Duodenal mucosa (tissue), 2 donors: ENCODE data around the gene ASTL.

Source experiments
- H3K27ac ChIP-seq: one replicate; pipeline ENCODE4 v1.7.0; 2013; ENCODE audit warnings: low read depth, low read length
- H3K27me3 ChIP-seq, 2 donors: one replicate each; pipeline ENCODE4 v1.7.0; 2013; ENCODE audit warnings: low read length in 2 of 2, control low read depth in 1 of 2; ENCODE audit not compliant: insufficient read depth in 2 of 2, control insufficient read depth in 1 of 2
- H3K36me3 ChIP-seq, 2 donors: one replicate each; pipeline ENCODE4 v1.7.0; 2013; ENCODE audit warnings: low read length in 2 of 2, control low read depth in 1 of 2; ENCODE audit not compliant: insufficient read depth in 2 of 2, control insufficient read depth in 1 of 2
- H3K4me1 ChIP-seq, 2 donors: one replicate each; pipeline ENCODE4 v1.7.0; 2013; ENCODE audit warnings: low read length in 2 of 2, control low read depth in 1 of 2; ENCODE audit not compliant: insufficient read depth in 2 of 2, control insufficient read depth in 1 of 2
- H3K4me3 ChIP-seq, 2 donors: one replicate each; pipeline ENCODE4 v1.7.0; 2013; ENCODE audit warnings: low read length in 2 of 2, low read depth in 1 of 2
- H3K9ac ChIP-seq, 2 donors: one replicate each; pipeline ENCODE4 v1.7.0; 2013; ENCODE audit warnings: low read length in 2 of 2, low read depth in 1 of 2
- H3K9me3 ChIP-seq, 2 donors: one replicate each; pipeline ENCODE4 v1.7.0; 2013; ENCODE audit warnings: low read length in 2 of 2, control low read depth in 1 of 2; ENCODE audit not compliant: control insufficient read depth in 1 of 2

ASTL gene

DNA sequence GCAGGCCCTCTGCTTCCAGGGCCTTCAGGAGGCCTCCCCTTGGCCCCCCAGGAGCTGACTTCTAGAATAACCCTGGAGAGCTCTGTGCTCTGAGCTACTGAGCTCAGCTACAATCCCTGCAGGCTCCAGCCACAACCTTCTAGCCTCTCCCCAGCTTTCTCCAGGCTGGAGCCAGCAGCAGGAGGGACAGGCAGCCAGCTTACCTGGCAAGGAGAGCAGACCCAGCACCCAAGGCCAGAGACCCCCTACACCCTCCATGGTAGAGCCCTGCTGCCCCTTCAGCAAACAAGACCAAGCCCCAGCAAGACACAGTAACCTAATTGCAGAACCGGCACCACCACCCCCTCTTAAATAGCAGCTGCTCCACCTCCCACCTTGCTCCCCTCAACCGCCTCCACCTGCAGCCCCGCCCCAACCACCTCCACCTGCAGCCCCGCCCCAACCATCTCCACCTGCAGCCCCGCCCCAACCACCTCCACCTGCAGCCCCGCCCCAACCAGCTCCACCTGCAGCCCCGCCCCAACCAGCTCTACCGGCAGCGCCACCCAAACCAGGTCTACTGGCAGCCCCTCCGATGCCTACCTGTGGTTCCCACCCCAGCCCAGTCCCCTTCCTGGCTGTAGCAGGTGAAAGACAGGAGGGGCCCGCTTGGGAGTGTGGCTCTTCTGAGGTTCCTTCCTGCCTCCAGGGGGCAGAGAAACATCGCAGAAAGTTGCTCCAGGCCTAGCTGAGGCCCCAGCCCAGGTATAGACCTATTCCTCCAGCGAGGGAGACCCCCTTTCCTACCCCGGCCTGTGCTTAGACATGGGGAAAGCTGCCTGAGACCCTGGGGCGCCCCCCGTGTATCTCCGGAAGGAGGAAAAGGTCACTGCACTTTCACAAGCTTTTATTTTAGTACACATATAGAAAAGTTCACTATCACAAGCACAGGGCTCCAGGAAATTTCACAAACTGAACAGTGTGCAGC is at the start of gene ASTL:
ASTL (minus strand) TSS at position 324 of the 967 bp plus-strand sequence; CDS start at position 258, 66 bp downstream.
- peaks cover 5 to 11% of the 10 kb centered on the region in 2 donors for H3K4me1 ChIP-seq
- no peak within 1 kb of the TSS for H3K27ac ChIP-seq
- peak within 1 kb of the TSS in 1 of 2 donors; percentile 44 for H3K9ac ChIP-seq
- H3K4me3 ChIP-seq, result no peak within 1 kb of the TSS
- no peaks in the 10 kb centered on the region for H3K9me3 ChIP-seq
- no peaks in the 10 kb centered on the region for H3K27me3 ChIP-seq
- H3K36me3 ChIP-seq, result no peaks in the 10 kb centered on the region

DNA sequence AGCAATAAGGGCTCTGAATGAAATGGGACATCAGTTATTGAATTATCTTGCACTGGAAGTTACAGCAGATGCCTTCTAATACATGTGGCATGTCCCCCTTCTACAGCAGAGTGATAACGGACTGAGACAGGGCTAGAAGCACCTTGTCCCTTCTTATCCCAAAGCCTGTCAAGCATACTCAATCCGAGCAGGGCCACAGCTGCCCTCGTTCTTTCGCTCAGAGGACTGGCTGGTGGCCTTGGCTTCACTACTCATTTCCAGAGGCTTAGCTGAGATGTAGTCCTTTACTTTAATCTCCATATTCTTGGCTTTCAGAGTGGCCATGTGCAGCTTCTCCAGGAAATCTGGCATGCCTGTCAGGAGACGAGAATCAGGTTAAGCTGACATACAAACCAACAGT is 48.3 kb upstream of the ASTL start:
- H3K27me3 ChIP-seq, result no peaks in the 10 kb centered on the region
- no peaks in the 10 kb centered on the region for H3K9me3 ChIP-seq
- H3K4me1 ChIP-seq, result no peaks in the 10 kb centered on the region
- no peak overlapping the region for H3K27ac ChIP-seq
- no peak overlapping the region for H3K4me3 ChIP-seq
- H3K9ac ChIP-seq, result no peak overlapping the region
- peaks cover 37 to 57% of the 10 kb centered on the region in 2 donors for H3K36me3 ChIP-seq

DNA sequence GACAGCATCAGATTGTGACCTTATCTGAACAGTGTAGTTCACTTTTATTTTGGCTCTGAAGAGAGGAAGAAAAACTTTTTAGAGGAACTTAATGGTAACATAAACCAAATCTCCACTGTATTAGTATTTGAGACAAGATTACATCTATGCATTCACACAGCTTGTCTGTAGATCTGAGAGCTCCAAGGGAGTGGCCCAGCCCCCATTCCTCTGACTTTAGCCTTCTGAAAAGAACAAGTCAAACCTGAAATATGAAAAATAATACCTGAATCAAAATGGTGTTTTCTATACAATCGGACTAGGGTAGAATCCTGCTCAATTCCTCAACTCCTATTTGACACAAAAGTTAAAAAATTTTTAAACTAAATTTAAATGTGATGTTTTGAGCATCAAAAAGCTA is 47.2 kb upstream of the ASTL start:
- peaks cover 35 to 47% of the 10 kb centered on the region in 2 donors for H3K36me3 ChIP-seq
- H3K9me3 ChIP-seq, result no peaks in the 10 kb centered on the region
- no peaks in the 10 kb centered on the region for H3K27me3 ChIP-seq
- no peaks in the 10 kb centered on the region for H3K4me1 ChIP-seq
- H3K27ac ChIP-seq, result no peak overlapping the region
- no peak overlapping the region for H3K9ac ChIP-seq
- H3K4me3 ChIP-seq, result no peak overlapping the region

DNA sequence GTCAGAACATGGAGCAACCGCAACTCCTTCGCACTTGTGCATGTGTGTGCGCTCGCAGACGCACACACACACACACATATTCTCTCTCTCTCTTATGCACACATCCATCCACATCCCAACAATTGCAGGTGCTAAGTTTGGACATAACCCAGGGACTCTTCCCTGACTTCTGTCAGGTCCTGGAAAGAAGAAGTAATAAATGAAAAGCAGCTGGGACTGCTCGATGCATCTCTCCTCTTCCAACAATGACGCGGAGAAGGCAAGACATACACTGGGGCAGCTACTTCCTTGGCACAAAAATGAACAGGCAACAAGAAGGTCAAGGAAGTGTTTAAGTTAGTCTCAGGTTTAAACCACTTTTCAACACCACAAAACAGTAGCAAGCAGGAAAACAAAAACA is 46.7 kb upstream of the ASTL start:
- no peak overlapping the region for H3K27ac ChIP-seq
- H3K4me1 ChIP-seq, result no peaks in the 10 kb centered on the region
- peaks cover 35 to 45% of the 10 kb centered on the region in 2 donors for H3K36me3 ChIP-seq
- no peak overlapping the region for H3K4me3 ChIP-seq
- no peak overlapping the region for H3K9ac ChIP-seq
- no peaks in the 10 kb centered on the region for H3K9me3 ChIP-seq
- H3K27me3 ChIP-seq, result no peaks in the 10 kb centered on the region

DNA sequence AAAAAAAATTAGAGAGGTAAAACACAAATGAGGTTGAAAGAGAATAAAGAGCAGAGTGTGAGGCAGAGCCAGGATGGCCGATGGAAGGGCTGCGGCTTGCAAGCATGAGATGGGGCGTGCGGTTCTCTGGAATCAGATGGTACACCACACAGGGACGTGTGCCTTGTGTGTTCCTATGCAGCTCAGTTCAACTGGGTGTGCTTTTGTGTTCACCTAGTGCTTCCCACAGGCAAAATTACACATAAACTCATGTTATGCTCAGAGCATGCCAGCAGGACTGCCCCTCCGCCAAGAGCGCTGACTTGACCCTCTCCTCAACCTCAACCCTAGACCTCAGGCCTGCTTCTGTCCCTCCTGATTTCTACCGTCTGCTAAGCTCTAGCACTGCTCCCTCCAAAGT is 45.9 kb upstream of the ASTL start:
- Histone ChIP-seq H3K27me3 (no peaks in the 10 kb centered on the region), H3K4me3 (no peak overlapping the region), H3K36me3 (peaks cover 33 to 41% of the 10 kb centered on the region in 2 donors), H3K27ac (no peak overlapping the region), H3K9me3 (no peaks in the 10 kb centered on the region), H3K4me1 (no peaks in the 10 kb centered on the region), H3K9ac (no peak overlapping the region)

DNA sequence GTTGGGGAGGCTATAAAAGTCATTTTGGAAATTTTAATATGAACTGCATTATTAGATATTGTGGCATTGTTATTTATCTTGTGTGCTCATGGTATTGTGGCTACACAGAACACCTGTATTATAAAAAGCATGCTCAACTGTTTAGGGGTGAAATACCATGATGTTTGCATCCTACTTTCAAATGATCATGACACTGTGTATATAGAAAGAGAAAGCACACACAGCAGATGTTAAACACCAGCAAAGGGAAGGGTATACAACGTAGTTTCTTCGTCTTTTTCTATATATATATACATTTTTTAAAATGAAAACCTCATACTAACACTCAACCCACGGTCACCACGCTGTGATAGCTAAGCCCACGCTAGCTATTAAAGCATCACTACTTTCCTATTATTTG is 43.2 kb upstream of the ASTL start:
- H3K27me3 ChIP-seq, result no peaks in the 10 kb centered on the region
- no peaks in the 10 kb centered on the region for H3K4me1 ChIP-seq
- no peak overlapping the region for H3K9ac ChIP-seq

DNA sequence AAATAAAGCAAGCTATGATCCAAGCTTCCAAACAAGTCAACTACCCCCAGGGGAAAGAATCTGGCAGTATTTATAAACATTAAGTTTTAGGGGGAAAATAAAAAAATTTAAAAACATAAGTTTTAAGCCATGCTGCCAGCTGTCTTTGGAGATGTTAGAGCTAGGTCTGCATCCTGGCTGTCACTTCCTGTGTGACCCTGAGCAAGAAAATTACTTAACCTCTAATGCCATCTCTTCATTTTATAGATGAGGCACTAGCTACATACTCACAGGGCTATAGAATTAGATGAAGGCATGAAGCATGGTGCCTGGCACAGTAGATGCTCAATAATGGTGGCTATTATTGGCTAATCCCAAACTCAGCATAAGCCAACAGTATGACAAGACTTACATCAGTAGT is 42.2 kb upstream of the ASTL start:
- Histone ChIP-seq H3K27me3 (no peaks in the 10 kb centered on the region), H3K9ac (no peak overlapping the region), H3K4me1 (no peaks in the 10 kb centered on the region), H3K36me3 (peaks cover 15 to 16% of the 10 kb centered on the region in 2 donors), H3K27ac (no peak overlapping the region), H3K4me3 (no peak overlapping the region), H3K9me3 (no peaks in the 10 kb centered on the region)

More for the DNA sequence above, 43.2 kb upstream of the ASTL start:
- Histone ChIP-seq H3K36me3 (peaks cover 21 to 26% of the 10 kb centered on the region in 2 donors), H3K4me3 (no peak overlapping the region), H3K9me3 (no peaks in the 10 kb centered on the region), H3K27ac (no peak overlapping the region)

DNA sequence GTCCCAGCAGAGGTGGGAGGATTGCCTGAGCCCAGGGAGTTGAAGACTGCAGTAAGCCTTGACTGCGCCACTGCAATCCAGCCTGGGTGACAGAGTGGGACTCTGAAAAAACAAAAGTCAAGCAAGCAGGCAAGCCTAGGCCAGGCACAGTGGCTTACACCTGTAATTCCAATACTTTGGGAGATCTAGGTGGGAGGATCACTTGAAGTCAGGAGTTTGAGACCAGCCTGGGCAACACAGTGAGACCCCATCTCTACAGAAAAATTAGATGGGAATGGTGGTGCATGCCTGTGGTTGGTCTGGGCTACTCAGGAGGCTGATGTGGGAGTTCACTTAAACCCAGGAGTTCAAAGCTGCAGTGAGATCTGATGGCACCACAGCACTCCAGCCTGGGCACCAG is 41.7 kb upstream of the ASTL start:
- Histone ChIP-seq H3K9ac (no peak overlapping the region), H3K4me3 (no peak overlapping the region), H3K27ac (no peak overlapping the region), H3K27me3 (no peaks in the 10 kb centered on the region), H3K9me3 (no peaks in the 10 kb centered on the region), H3K36me3 (peaks cover 10 to 11% of the 10 kb centered on the region in 2 donors), H3K4me1 (no peaks in the 10 kb centered on the region)

DNA sequence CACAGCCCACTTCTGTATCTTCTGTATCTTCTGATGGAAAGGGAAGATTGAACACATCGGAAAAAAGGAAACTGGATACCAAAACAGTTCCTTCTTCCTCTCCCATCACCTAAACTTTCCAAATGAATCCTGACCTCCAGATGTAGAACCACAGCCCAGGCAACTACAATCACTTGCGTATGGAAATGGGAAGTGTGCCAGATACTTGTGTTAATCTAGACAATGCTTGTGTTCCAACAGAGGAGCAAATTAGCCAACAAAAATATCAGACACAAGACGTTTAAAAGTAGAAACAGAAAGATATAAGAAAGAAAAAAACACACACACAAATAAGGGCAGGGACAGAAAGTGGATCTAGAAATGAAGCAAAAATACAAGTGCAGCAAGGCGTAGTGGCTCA is 38.4 kb upstream of the ASTL start:
- no peaks in the 10 kb centered on the region for H3K36me3 ChIP-seq
- no peaks in the 10 kb centered on the region for H3K9me3 ChIP-seq
- no peak overlapping the region for H3K9ac ChIP-seq
- no peaks in the 10 kb centered on the region for H3K27me3 ChIP-seq
- no peaks in the 10 kb centered on the region for H3K4me1 ChIP-seq
- no peak overlapping the region for H3K4me3 ChIP-seq
- no peak overlapping the region for H3K27ac ChIP-seq

DNA sequence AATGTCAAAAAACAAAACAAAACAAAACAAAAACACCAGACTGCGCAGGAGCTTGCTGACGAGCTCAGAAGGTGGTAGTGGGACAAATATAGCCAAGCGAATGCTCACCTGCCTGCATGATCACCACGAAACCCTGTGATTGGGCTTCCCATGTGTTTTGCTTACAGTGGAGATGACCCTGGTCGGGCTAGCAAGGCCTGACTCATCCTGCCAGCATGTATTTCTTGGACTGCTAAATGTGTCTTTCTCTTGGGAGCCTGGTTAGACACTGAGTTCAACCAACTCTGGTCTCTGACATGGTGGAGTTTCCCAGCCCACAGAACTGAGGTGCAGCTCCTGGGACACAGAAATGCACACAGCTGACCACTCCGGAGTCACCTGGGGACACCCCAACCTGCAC is 37.6 kb upstream of the ASTL start:
- H3K27me3 ChIP-seq, result no peaks in the 10 kb centered on the region
- no peak overlapping the region for H3K4me3 ChIP-seq
- H3K9me3 ChIP-seq, result no peaks in the 10 kb centered on the region
- H3K4me1 ChIP-seq, result no peaks in the 10 kb centered on the region
- no peak overlapping the region for H3K27ac ChIP-seq
- no peaks in the 10 kb centered on the region for H3K36me3 ChIP-seq
- H3K9ac ChIP-seq, result no peak overlapping the region
